ENCODE results near the gene GRK3. TPM values are rescaled to one million over a fixed set of nuclear protein-coding genes. Genes with fewer than 3 reads are reported as not detected.

The GRK3 gene
- total RNA-seq, 1 donor from 2014 or later = 19.4 TPM

- H3K36me3 Mint-ChIP-seq (ENCODE audit: low read depth) = peaks cover 16% of the 10 kb centered on the region
Measured at GRCh38 chr22:25638638-25639037, 74.2 kb downstream of the GRK3 start.

DNA sequence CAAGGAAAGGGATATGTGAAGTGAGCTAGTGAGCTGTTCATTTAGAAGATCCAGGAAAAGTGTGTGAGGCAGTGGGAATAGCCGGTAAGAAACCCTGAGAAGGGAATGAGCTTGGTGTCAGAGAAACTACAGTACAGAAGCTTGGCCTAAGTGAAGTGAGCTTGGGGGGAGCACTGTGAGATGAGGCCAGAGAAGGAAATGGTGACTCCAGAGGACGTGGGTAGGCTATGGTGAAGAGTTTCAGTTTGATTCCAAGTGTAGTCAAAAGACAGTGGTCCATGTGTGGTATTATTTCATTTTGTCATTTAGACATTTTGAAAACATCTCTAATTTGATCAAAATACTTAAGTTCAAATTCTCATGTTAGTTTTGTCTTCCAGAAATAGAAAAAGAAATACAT is 77.2 kb downstream of the GRK3 start:
- H3K27ac Mint-ChIP-seq (ENCODE audit: unreplicated experiment) = no peak overlapping the region
- no peaks in the 10 kb centered on the region for H3K27me3 Mint-ChIP-seq (ENCODE audit: low read depth)
- no peak overlapping the region for H3K4me3 Mint-ChIP-seq
- H3K36me3 Mint-ChIP-seq (ENCODE audit: low read depth) = peaks cover 16% of the 10 kb centered on the region
- no peak for DNase-seq (ENCODE audit: low read depth, low spot score)
- H3K4me1 Mint-ChIP-seq = peaks cover 7% of the 10 kb centered on the region
- H3K9me3 Mint-ChIP-seq = no peaks in the 10 kb centered on the region
- TF ChIP-seq, protein P1, sequence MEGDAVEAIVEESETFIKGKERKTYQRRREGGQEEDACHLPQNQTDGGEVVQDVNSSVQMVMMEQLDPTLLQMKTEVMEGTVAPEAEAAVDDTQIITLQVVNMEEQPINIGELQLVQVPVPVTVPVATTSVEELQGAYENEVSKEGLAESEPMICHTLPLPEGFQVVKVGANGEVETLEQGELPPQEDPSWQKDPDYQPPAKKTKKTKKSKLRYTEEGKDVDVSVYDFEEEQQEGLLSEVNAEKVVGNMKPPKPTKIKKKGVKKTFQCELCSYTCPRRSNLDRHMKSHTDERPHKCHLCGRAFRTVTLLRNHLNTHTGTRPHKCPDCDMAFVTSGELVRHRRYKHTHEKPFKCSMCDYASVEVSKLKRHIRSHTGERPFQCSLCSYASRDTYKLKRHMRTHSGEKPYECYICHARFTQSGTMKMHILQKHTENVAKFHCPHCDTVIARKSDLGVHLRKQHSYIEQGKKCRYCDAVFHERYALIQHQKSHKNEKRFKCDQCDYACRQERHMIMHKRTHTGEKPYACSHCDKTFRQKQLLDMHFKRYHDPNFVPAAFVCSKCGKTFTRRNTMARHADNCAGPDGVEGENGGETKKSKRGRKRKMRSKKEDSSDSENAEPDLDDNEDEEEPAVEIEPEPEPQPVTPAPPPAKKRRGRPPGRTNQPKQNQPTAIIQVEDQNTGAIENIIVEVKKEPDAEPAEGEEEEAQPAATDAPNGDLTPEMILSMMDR (conservative IDR thresholded peaks at IDR 0.05) = no peak

More at GRCh38 chr22:25638638-25639037, 74.2 kb downstream of the GRK3 start:
- TF ChIP-seq, protein P1 (conservative IDR thresholded peaks at IDR 0.05) = no peak
- Mint-ChIP-seq H3K4me1 (peaks cover under 1% of the 10 kb centered on the region), H3K4me3 (no peak overlapping the region), H3K27me3 (ENCODE audit: low read depth) (no peaks in the 10 kb centered on the region), H3K9me3 (no peaks in the 10 kb centered on the region), H3K27ac (ENCODE audit: unreplicated experiment) (no peak overlapping the region)
- DNase-seq (ENCODE audit: low read depth, low spot score) = no peak

- peaks cover 7% of the 10 kb centered on the region for H3K4me1 Mint-ChIP-seq
- H3K27ac Mint-ChIP-seq (ENCODE audit: unreplicated experiment) = peak overlapping the region; percentile 37
- DNase-seq (ENCODE audit: low read depth, low spot score) = no peak
- H3K4me3 Mint-ChIP-seq = no peak overlapping the region
- H3K36me3 Mint-ChIP-seq (ENCODE audit: low read depth) = peaks cover 8% of the 10 kb centered on the region
- no peaks in the 10 kb centered on the region for H3K9me3 Mint-ChIP-seq
- no peaks in the 10 kb centered on the region for H3K27me3 Mint-ChIP-seq (ENCODE audit: low read depth)
- TF ChIP-seq, protein P1 (conservative IDR thresholded peaks at IDR 0.05) = no peak
Measured at GRCh38 chr22:25643232-25644000, 78.9 kb downstream of the GRK3 start.

- no peak overlapping the region for H3K4me3 Mint-ChIP-seq
- H3K9me3 Mint-ChIP-seq = no peaks in the 10 kb centered on the region
- no peak overlapping the region for H3K27ac Mint-ChIP-seq (ENCODE audit: unreplicated experiment)
- no peak for DNase-seq (ENCODE audit: low read depth, low spot score)
- no peaks in the 10 kb centered on the region for H3K27me3 Mint-ChIP-seq (ENCODE audit: low read depth)
- TF ChIP-seq, protein P1 (conservative IDR thresholded peaks at IDR 0.05) = no peak
- H3K4me1 Mint-ChIP-seq = peaks cover 7% of the 10 kb centered on the region
- peaks cover 5% of the 10 kb centered on the region for H3K36me3 Mint-ChIP-seq (ENCODE audit: low read depth)
Measured at GRCh38 chr22:25644122-25644521, 79.6 kb downstream of the GRK3 start.

DNA sequence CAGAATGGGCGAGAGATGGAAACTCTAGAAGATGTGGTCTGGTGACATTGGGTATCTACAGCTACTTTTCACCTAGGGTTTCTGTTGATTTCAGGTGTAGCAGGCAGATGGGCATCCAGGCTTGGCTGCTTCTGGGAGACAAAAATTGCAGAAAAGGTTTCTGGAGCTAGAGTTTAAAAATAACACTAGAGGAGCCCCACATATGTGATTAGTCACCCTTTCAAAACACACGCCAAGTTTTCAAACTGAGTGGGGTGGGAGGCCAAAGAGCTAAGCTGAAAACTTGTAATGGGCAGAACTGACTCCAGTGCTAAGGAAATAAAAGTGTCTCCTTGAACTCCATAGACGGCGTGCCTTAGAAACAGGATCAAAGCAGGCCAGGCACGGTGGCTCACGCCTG is 80.8 kb downstream of the GRK3 start:
- Mint-ChIP-seq H3K27me3 (ENCODE audit: low read depth) (no peaks in the 10 kb centered on the region), H3K9me3 (no peaks in the 10 kb centered on the region), H3K4me1 (peaks cover 7% of the 10 kb centered on the region), H3K4me3 (no peak overlapping the region), H3K27ac (ENCODE audit: unreplicated experiment) (no peak overlapping the region), H3K36me3 (ENCODE audit: low read depth) (peaks cover 5% of the 10 kb centered on the region)
- no peak for DNase-seq (ENCODE audit: low read depth, low spot score)
- TF ChIP-seq, protein P1 (conservative IDR thresholded peaks at IDR 0.05) = no peak

Data from neural crest cell (in vitro differentiated cells).